Skeletal muscle satellite cell (primary cell): ENCODE results near the gene OR56A3.
"Not testable (repeated sequence)": the region's sequence is repeated elsewhere in the genome, so short reads cannot be mapped to it uniquely, and the experiment has no call there.

Source experiments
- H3K27me3 ChIP-seq: 2 replicates; pipeline ENCODE4 v1.7.0; 2013; ENCODE audit warnings: low read length; ENCODE audit not compliant: control insufficient read depth, insufficient read depth
- H3K36me3 ChIP-seq: 2 replicates; pipeline ENCODE4 v1.7.0; 2013; ENCODE audit warnings: mild to moderate bottlenecking, control low read depth, low read length; ENCODE audit not compliant: insufficient read depth
- H3K4me1 ChIP-seq: 2 replicates; pipeline ENCODE4 v1.7.0; 2013; ENCODE audit warnings: low read length; ENCODE audit not compliant: control insufficient read depth, insufficient read depth
- H3K4me2 ChIP-seq: 2 replicates; pipeline ENCODE4 v1.7.0; 2013; ENCODE audit warnings: mild to moderate bottlenecking, low read length
- H3K4me3 ChIP-seq: 2 replicates; pipeline ENCODE4 v1.7.0; 2013; ENCODE audit warnings: low read length
- H3K9ac ChIP-seq: 2 replicates; pipeline ENCODE4 v1.7.0; 2013; ENCODE audit warnings: mild to moderate bottlenecking, low read depth, low read length, moderate library complexity
- H3K9me3 ChIP-seq: replicated peaks from 2 replicates; pipeline ENCODE4 v1.7.0; 2013; ENCODE audit warnings: mild to moderate bottlenecking, control low read depth, low read length

Gene OR56A3

DNA sequence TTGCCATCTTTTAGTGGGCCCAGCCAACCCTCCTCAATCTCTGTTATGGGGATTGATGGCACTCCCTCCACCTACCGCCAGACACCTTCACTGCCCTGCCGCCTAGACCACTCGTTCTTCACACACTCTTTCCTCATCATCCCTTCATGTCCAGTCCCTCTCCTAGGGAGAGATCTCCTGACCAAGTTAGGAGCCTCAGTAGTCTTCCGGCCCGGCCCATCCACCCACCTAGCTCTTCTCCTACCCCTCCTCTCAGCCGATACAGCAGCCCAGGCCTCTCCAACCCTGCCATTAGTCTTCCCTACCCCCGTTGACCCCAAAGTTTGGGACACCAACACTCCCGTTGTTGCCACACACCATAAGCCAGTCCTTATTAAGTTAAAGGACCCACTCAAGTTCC, 11.0 kb upstream of the OR56A3 start:
- Histone ChIP-seq H3K27me3 (no peaks in the 10 kb centered on the region), H3K9ac (no peak overlapping the region), H3K4me3 (no peak overlapping the region), H3K4me1 (no peaks in the 10 kb centered on the region), H3K36me3 (no peaks in the 10 kb centered on the region), H3K4me2 (no peak overlapping the region), H3K9me3 (peaks cover 3% of the 10 kb centered on the region)

GRCh38 chr11:5932671-5933070, 9.4 kb upstream of the OR56A3 start:
- Histone ChIP-seq H3K36me3 (no peaks in the 10 kb centered on the region), H3K9ac (no peak overlapping the region), H3K4me2 (no peak overlapping the region), H3K4me3 (no peak overlapping the region), H3K4me1 (no peaks in the 10 kb centered on the region), H3K9me3 (peaks cover 3% of the 10 kb centered on the region), H3K27me3 (no peaks in the 10 kb centered on the region)

- no peaks in the 10 kb centered on the region for H3K27me3 ChIP-seq
- no peaks in the 10 kb centered on the region for H3K36me3 ChIP-seq
- H3K4me3 ChIP-seq: no peak overlapping the region
- H3K9me3 ChIP-seq: peaks cover 3% of the 10 kb centered on the region
- no peak overlapping the region for H3K4me2 ChIP-seq
- H3K4me1 ChIP-seq: no peaks in the 10 kb centered on the region
- H3K9ac ChIP-seq: no peak overlapping the region
Measured at GRCh38 chr11:5933116-5933515, 8.9 kb upstream of the OR56A3 start.

GRCh38 chr11:5937868-5938602, 4.0 kb upstream of the OR56A3 start:
- Histone ChIP-seq H3K27me3 (no peaks in the 10 kb centered on the region), H3K9ac (no peak overlapping the region), H3K36me3 (no peaks in the 10 kb centered on the region), H3K4me1 (no peaks in the 10 kb centered on the region), H3K4me3 (no peak overlapping the region), H3K9me3 (peaks cover 3% of the 10 kb centered on the region), H3K4me2 (no peak overlapping the region)

GRCh38 chr11:5938603-5938965, 3.5 kb upstream of the OR56A3 start:
- H3K36me3 ChIP-seq: no peaks in the 10 kb centered on the region
- H3K4me2 ChIP-seq: no peak overlapping the region
- no peaks in the 10 kb centered on the region for H3K27me3 ChIP-seq
- no peaks in the 10 kb centered on the region for H3K9me3 ChIP-seq
- H3K4me3 ChIP-seq: no peak overlapping the region
- H3K4me1 ChIP-seq: no peaks in the 10 kb centered on the region
- H3K9ac ChIP-seq: no peak overlapping the region

DNA sequence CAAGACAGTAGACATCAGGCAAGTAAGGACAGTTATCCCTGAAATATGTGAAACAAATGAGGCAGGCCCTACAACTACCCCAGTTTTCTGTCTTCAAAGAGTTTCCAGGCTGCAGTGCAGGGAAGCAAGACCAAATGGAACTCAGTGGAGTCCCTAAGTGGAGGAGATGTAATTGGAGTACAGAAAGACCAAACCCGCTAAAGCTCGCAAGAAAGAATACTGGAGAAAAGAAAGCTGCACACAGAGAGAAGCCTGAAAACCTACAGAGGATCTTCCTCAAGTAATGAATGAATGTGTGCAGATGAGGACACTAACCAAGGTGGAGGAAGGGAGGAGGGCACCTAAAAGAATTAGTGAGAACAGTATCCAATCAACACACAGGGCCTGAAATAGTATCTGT, 1.3 kb upstream of the OR56A3 start:
- no peak overlapping the region for H3K9ac ChIP-seq
- H3K4me2 ChIP-seq: no peak overlapping the region
- no peaks in the 10 kb centered on the region for H3K4me1 ChIP-seq
- no peaks in the 10 kb centered on the region for H3K9me3 ChIP-seq
- no peaks in the 10 kb centered on the region for H3K27me3 ChIP-seq
- H3K4me3 ChIP-seq: no peak overlapping the region
- no peaks in the 10 kb centered on the region for H3K36me3 ChIP-seq

DNA sequence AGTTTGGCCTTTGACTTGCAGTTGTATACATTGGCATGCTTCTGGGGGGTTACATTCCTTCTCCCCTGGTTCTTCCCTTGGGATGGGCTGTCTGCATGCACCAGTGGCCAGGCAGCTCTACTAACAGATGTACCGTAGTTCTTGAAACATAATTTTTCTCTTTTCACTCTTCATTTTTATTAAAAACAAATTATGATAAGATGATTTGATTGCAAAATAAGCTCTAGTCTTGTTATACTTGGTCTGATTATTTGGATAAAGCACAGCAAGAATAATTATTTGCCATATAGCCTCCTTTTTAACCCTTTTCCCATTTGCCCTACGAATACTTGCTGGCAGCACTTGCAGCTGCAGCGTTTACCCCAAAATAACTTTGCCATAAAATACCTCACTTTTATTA, 13.5 kb downstream of the OR56A3 start:
- no peaks in the 10 kb centered on the region for H3K9me3 ChIP-seq
- H3K4me3 ChIP-seq: no peak overlapping the region
- no peaks in the 10 kb centered on the region for H3K4me1 ChIP-seq
- H3K27me3 ChIP-seq: no peaks in the 10 kb centered on the region
- no peak overlapping the region for H3K4me2 ChIP-seq
- H3K9ac ChIP-seq: no peak overlapping the region
- H3K36me3 ChIP-seq: no peaks in the 10 kb centered on the region

DNA sequence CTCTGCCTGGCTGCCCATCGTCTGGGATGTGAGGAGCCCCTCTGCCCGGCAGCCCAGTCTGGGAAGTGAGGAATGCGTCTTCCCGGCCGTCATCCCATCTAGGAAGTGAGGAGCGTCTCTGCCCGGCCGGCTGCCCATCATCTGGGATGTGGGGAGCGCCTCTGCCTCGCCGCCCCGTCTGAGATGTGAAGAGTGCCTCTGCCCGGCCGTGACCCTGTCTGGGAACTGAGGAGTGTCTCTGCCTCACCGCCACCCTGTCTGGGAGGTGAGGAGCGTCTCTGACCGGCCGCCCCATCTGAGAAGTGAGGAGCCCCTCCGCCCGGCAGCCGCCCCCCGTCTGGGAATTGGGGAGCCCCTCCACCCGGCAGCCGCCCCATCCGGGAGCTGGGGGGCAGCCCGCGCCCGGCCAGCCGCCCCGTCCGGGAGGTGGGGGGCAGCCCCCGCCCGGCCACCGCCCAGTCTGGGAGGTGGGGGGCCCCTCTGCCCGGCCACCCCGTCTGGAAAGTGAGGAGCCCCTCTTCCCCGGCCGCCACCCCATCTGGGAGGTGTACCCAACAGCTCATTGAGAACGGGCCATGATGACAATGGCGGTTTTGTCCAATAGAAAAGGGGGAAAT, 18.8 kb downstream of the OR56A3 start:
- not testable (repeated sequence) for H3K9me3 ChIP-seq, H3K36me3 ChIP-seq, H3K4me3 ChIP-seq, H3K27me3 ChIP-seq, H3K4me1 ChIP-seq, H3K4me2 ChIP-seq, H3K9ac ChIP-seq

GRCh38 chr11:5966958-5967357, 24.9 kb downstream of the OR56A3 start:
- Histone ChIP-seq H3K4me1 (no peaks in the 10 kb centered on the region), H3K36me3 (no peaks in the 10 kb centered on the region), H3K4me2 (no peak overlapping the region), H3K4me3 (no peak overlapping the region), H3K9me3 (no peaks in the 10 kb centered on the region), H3K9ac (no peak overlapping the region), H3K27me3 (no peaks in the 10 kb centered on the region)

- Histone ChIP-seq H3K36me3 (no peaks in the 10 kb centered on the region), H3K9me3 (no peaks in the 10 kb centered on the region), H3K4me2 (no peak overlapping the region), H3K27me3 (no peaks in the 10 kb centered on the region), H3K4me1 (no peaks in the 10 kb centered on the region), H3K4me3 (no peak overlapping the region), H3K9ac (no peak overlapping the region)
Measured at GRCh38 chr11:5967708-5968107, 25.7 kb downstream of the OR56A3 start.

DNA sequence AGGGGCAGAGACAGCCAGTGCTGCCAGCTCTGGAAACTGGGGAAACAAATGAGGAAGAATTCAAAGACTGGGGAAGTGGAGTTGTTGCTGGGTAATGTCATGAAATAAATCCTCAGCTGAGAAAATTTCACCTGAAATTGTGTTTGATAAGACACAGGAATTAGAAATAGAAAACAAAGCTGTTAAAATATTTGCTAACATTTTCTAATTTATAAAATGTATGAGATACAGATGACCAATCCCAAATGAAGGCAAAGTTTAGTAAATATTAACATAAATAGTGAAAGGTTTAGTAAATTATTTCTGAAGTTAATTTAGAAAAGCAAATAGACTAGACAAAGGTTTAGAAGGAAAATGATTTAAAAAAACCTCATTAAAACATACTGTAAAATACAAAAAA, 26.3 kb downstream of the OR56A3 start, which contains the start of gene OR56A5:
Gene OR56A5 (minus strand): TSS at position 101 of the 400 bp plus-strand sequence. CDS start 0 bp downstream, at position 101.
- H3K4me1 ChIP-seq: no peaks in the 10 kb centered on the region
- H3K4me2 ChIP-seq: no peak within 1 kb of the TSS
- no peak within 1 kb of the TSS for H3K9ac ChIP-seq
- H3K27me3 ChIP-seq: no peaks in the 10 kb centered on the region
- no peaks in the 10 kb centered on the region for H3K36me3 ChIP-seq
- H3K4me3 ChIP-seq: no peak within 1 kb of the TSS
- H3K9me3 ChIP-seq: no peaks in the 10 kb centered on the region

DNA sequence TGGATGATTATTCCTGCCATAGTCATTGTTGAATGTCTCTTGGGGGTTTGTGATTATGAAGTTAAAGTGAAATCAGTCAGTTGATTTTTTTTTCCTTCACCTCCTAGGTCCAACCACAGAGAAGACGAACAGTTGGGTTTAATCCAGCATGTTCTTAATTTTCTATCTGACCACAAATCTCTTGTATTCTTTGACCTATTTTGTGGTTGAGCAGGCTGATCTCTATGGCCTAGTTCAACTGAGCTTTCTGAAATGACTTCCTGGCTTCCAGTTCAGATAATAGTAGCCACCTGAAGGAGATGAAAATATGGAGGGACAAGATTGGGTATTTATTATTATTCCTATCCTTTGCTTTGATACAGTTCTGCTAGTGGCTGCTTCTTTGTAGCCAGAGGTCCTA, 31.5 kb downstream of the OR56A3 start:
- no peak overlapping the region for H3K4me2 ChIP-seq
- no peaks in the 10 kb centered on the region for H3K4me1 ChIP-seq
- H3K4me3 ChIP-seq: no peak overlapping the region
- no peak overlapping the region for H3K9ac ChIP-seq
- no peaks in the 10 kb centered on the region for H3K36me3 ChIP-seq
- no peaks in the 10 kb centered on the region for H3K9me3 ChIP-seq
- H3K27me3 ChIP-seq: no peaks in the 10 kb centered on the region
